Measurements from ENCODE around the gene NIPSNAP3A.

Gene NIPSNAP3A

DNA sequence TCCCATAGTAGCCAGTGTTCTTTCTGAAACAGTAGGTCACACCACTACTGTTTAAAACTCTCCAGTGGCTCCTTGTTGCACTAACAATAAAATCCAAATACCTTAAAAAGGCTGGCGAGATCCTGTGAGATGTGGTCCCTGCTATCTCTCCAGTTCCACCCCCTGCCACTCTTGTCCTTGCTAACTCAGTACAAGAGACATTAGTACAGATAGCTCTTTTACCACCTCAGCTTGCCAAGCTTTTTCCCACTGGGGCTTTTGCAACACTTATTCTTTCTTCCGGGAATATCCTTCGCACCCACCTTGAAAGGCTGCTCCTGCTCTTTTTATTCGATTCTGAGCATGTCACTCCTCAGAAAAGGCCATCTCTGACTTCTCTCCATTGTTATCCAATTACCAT lies 31.3 kb downstream of the NIPSNAP3A start:
- DNase-seq (ENCODE audit: low spot score): no peak
- TF ChIP-seq, protein P1, sequence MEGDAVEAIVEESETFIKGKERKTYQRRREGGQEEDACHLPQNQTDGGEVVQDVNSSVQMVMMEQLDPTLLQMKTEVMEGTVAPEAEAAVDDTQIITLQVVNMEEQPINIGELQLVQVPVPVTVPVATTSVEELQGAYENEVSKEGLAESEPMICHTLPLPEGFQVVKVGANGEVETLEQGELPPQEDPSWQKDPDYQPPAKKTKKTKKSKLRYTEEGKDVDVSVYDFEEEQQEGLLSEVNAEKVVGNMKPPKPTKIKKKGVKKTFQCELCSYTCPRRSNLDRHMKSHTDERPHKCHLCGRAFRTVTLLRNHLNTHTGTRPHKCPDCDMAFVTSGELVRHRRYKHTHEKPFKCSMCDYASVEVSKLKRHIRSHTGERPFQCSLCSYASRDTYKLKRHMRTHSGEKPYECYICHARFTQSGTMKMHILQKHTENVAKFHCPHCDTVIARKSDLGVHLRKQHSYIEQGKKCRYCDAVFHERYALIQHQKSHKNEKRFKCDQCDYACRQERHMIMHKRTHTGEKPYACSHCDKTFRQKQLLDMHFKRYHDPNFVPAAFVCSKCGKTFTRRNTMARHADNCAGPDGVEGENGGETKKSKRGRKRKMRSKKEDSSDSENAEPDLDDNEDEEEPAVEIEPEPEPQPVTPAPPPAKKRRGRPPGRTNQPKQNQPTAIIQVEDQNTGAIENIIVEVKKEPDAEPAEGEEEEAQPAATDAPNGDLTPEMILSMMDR (IDR thresholded peaks at IDR 0.05; ENCODE audit: borderline replicate concordance, control extremely low read depth, extremely low read depth, insufficient read depth, missing control alignments): no peak
- in situ Hi-C loops (cut with MboI; ENCODE audit: low sequenced_read_pairs, unreplicated experiment): loop anchor here (25.0 kb wide), 1 partner anchor 633 kb away; no protein-coding TSS in a partner anchor

DNA sequence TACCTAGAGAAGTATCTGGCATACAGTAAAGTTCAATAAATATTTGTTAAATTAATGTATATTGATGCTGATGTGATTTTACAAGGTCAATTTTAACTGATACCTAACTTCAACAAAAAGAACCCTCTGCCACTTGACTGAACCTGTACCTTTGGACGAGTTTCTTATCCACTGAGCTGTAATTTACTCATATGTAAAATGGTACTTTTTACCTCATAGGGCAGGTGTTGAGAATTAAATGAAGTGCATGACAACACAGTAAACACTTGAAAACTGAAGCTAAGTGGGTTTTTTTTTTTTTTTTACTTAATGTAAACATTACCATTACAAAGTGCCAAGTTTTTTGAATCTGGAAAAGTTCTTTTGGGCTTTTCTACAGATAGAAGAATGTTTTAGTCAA lies 31.9 kb downstream of the NIPSNAP3A start:
- in situ Hi-C loops (cut with MboI; ENCODE audit: low sequenced_read_pairs, unreplicated experiment): loop anchor here (25.0 kb wide), 1 partner anchor 633 kb away; no protein-coding TSS in a partner anchor
- no peak for DNase-seq (ENCODE audit: low spot score)
- TF ChIP-seq, protein P1 (IDR thresholded peaks at IDR 0.05; ENCODE audit: borderline replicate concordance, control extremely low read depth, extremely low read depth, insufficient read depth, missing control alignments): no peak

DNA sequence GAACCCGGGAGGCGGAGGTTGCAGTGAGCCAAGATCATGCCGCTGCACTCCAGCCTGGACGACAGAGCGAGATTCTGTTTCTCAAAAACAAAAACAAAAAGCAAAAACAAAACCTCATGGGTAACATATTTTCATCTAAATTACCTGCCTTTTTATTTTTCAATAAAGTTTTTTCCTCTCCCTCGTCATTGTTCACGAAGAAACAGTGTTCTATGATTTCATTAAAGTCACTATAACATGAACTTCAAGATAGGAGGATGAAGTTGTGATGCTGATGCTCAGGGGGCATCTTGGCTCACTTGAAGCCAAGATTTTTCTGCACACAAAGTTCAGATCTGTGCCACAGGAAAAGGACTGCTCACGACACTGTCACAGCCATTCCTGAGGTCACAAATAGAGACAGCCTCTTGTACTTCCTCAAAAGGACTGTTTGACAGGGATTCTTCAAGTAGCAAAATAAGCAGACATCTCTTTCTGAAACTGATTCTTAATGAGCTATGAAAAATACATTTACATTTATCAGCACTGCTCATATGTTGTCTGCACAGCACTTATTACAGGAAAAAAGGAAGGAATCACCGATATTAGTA lies 32.6 kb downstream of the NIPSNAP3A start:
- in situ Hi-C loops (cut with MboI; ENCODE audit: low sequenced_read_pairs, unreplicated experiment): loop anchor here (10.0 to 25.0 kb wide), 2 partner anchors 375 to 632 kb away; no protein-coding TSS in a partner anchor
- TF ChIP-seq, protein P1 (IDR thresholded peaks at IDR 0.05; ENCODE audit: borderline replicate concordance, control extremely low read depth, extremely low read depth, insufficient read depth, missing control alignments): no peak
- no peak for DNase-seq (ENCODE audit: low spot score)

DNA sequence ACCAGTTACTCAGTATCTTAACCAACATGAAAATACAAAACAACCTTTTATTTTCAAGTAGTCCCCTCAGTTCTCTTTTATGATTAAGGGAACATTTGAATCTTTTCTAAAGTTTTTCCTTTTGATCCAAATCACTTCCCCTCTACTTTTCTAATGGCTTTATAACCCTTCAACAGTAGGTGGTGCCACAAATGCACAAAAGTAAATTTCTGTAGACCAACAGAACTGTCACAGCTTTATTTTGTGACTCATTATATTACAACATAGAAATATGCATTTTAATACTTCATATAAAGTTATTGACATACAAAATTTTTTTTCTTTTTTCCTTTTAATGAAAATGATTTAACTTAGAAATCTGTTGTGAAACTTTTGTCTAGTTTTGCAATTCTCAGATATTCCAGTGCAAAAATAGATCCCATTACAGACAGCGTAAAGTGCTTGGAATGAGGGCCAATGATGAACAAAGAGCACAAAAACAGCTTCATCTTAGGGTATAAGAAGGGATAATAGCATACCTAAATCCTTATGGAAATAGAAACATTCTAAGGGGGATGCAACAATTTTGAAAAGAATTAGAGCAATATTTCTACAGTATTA lies 33.4 kb downstream of the NIPSNAP3A start:
- TF ChIP-seq, protein P1 (IDR thresholded peaks at IDR 0.05; ENCODE audit: borderline replicate concordance, control extremely low read depth, extremely low read depth, insufficient read depth, missing control alignments): peak; percentile 47
- in situ Hi-C loops (cut with MboI; ENCODE audit: low sequenced_read_pairs, unreplicated experiment): loop anchor here (10.0 to 25.0 kb wide), 2 partner anchors 374 to 631 kb away; no protein-coding TSS in a partner anchor
- DNase-seq (ENCODE audit: low spot score): peak; percentile 14

DNA sequence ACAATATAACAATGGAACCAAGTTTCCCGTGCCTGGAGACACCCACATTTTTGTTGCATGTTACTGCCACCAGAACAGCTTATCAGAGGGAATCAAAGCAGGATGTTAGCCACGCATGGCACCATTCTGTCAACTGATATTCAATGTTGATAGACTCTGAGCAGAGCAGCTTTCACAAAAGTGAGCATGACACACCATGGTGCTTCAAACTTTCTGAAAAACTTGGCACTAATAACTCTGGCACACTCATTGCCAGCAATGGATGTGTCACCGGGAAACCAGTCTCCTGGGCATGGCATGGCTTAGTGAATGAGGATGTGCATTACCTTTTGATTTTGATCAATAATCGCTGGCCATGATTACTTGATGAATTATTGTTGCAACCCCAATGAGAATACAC lies 36.1 kb downstream of the NIPSNAP3A start:
- TF ChIP-seq, protein P1 (IDR thresholded peaks at IDR 0.05; ENCODE audit: borderline replicate concordance, control extremely low read depth, extremely low read depth, insufficient read depth, missing control alignments): no peak
- in situ Hi-C loops (cut with MboI; ENCODE audit: low sequenced_read_pairs, unreplicated experiment): loop anchor here (10.0 to 25.0 kb wide), 2 partner anchors 371 to 629 kb away; no protein-coding TSS in a partner anchor
- DNase-seq (ENCODE audit: low spot score): no peak

DNA sequence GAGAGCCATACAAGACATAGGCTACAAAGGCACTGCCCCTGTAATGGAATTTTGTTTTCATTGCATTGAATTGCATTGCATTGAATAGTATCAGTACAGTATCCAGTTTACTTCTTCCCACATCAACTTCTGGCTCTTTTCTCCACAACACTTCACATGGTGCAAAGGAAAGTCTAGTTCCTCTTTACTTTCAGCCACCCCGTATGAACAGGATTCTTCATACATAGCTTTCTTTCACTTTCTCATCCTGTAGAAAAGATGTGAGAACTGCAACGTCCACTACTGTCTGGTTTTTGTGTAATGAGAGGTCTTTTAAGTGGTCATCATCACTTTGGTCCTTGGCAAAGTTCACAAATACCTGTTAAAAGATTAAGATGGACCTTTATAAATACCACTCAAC lies 36.6 kb downstream of the NIPSNAP3A start:
- in situ Hi-C loops (cut with MboI; ENCODE audit: low sequenced_read_pairs, unreplicated experiment): loop anchor here (10.0 to 25.0 kb wide), 2 partner anchors 371 to 628 kb away; no protein-coding TSS in a partner anchor
- DNase-seq (ENCODE audit: low spot score): peak; percentile 27
- TF ChIP-seq, protein P1 (IDR thresholded peaks at IDR 0.05; ENCODE audit: borderline replicate concordance, control extremely low read depth, extremely low read depth, insufficient read depth, missing control alignments): no peak
